Ascending aorta (tissue), 2 donors: ENCODE results near the gene ILK. TPM values are rescaled to one million over a fixed set of nuclear protein-coding genes. Genes with fewer than 3 reads are reported as not detected.
A peak's percentile ranks its signal among the peaks of the same experiment; 100 is the strongest.

Experiments
- DNase-seq, 2 donors: peaks; one replicate each; pipeline ENCODE4 v3.0.0-alpha.2; 2019; ENCODE audit warnings: low spot score in 2 of 2
- H3K27ac ChIP-seq, 2 donors: fragments of 200-600 bp; sonication (generic); one replicate each; pipeline ENCODE4 v1.5.1; 2016 to 2017; ENCODE audit warnings: mild to moderate bottlenecking in 1 of 2
- H3K27me3 ChIP-seq: fragments of 200-600 bp; sonication (generic); one replicate; pipeline ENCODE4 v1.5.1; 2017
- H3K36me3 ChIP-seq, 2 donors: fragments of 200-600 bp; sonication (generic); one replicate each; pipeline ENCODE4 v1.5.1; 2016
- H3K4me1 ChIP-seq, 2 donors: fragments of 200-600 bp; sonication (generic); one replicate each; pipeline ENCODE4 v1.5.1; 2016 to 2017; ENCODE audit warnings: mild to moderate bottlenecking in 1 of 2
- H3K4me3 ChIP-seq, 2 donors: fragments of 200-600 bp; sonication (generic); one replicate each; pipeline ENCODE4 v1.5.1; 2016 to 2017; ENCODE audit warnings: mild to moderate bottlenecking in 1 of 2
- H3K9me3 ChIP-seq, 2 donors: fragments of 200-600 bp; sonication (generic); one replicate each; pipeline ENCODE4 v1.5.1; 2016
- intact Hi-C: fragments of 100-400 bp; cut with DNase I; formaldehyde crosslinking; loops from one replicate; pipeline ENCODE4 v1.15.1; 2023
- total RNA-seq: library from RNA; depleted of rRNA; stranded (reverse); fragments of >200 nt; gene quantifications from one replicate; pipeline ENCODE4 v1.1.0, GENCODE V29; 2016
- TF ChIP-seq, protein P1 (sequence below), 3 experiments: fragments of 200-600 bp in 2 of 3; fragments of 450-650 bp in 1 of 3; sonication (generic) in 2 of 3; IDR thresholded peaks; one replicate each; pipeline ENCODE4 v1.5.1; 2016 to 2019; ENCODE audit warnings: antibody characterized with exemption in 3 of 3, mild to moderate bottlenecking in 1 of 3, moderate library complexity in 1 of 3

The ILK gene
- total RNA-seq, 1 donor from 2014 or later = 183 TPM

GRCh38 chr11:6576471-6577373 is 26.9 kb upstream of the ILK start:
- DNase-seq = no peak
- Histone ChIP-seq H3K4me1 (peaks cover 0 to 6% of the 10 kb centered on the region in 2 donors), H3K9me3 (no peaks in the 10 kb centered on the region), H3K4me3 (no peak overlapping the region), H3K27me3 (no peaks in the 10 kb centered on the region), H3K36me3 (no peaks in the 10 kb centered on the region), H3K27ac (peak overlapping the region; percentile 21 to 41)
- TF ChIP-seq, protein P1, sequence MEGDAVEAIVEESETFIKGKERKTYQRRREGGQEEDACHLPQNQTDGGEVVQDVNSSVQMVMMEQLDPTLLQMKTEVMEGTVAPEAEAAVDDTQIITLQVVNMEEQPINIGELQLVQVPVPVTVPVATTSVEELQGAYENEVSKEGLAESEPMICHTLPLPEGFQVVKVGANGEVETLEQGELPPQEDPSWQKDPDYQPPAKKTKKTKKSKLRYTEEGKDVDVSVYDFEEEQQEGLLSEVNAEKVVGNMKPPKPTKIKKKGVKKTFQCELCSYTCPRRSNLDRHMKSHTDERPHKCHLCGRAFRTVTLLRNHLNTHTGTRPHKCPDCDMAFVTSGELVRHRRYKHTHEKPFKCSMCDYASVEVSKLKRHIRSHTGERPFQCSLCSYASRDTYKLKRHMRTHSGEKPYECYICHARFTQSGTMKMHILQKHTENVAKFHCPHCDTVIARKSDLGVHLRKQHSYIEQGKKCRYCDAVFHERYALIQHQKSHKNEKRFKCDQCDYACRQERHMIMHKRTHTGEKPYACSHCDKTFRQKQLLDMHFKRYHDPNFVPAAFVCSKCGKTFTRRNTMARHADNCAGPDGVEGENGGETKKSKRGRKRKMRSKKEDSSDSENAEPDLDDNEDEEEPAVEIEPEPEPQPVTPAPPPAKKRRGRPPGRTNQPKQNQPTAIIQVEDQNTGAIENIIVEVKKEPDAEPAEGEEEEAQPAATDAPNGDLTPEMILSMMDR (IDR thresholded peaks at IDR 0.05) = no peak
- intact Hi-C loops = no loop called here

GRCh38 chr11:6578134-6578533 is 25.4 kb upstream of the ILK start:
- H3K36me3 ChIP-seq = no peaks in the 10 kb centered on the region
- TF ChIP-seq, protein P1 (IDR thresholded peaks at IDR 0.05) = no peak
- intact Hi-C loops = no loop called here
- no peak overlapping the region for H3K4me3 ChIP-seq
- peaks cover 0 to 2% of the 10 kb centered on the region in 2 donors for H3K4me1 ChIP-seq
- no peaks in the 10 kb centered on the region for H3K27me3 ChIP-seq
- H3K27ac ChIP-seq = no peak overlapping the region
- no peak for DNase-seq
- H3K9me3 ChIP-seq = peaks cover 0 to 4% of the 10 kb centered on the region in 2 donors

GRCh38 chr11:6579681-6580080 is 23.9 kb upstream of the ILK start:
- intact Hi-C loops = no loop called here

GRCh38 chr11:6583584-6583983 is 20.0 kb upstream of the ILK start:
- TF ChIP-seq, protein P1 (IDR thresholded peaks at IDR 0.05) = no peak
- Histone ChIP-seq H3K4me3 (no peak overlapping the region), H3K27ac (no peak overlapping the region), H3K27me3 (no peaks in the 10 kb centered on the region), H3K4me1 (peaks cover 0 to 3% of the 10 kb centered on the region in 2 donors), H3K9me3 (peaks cover 0 to 19% of the 10 kb centered on the region in 2 donors), H3K36me3 (no peaks in the 10 kb centered on the region)
- no peak for DNase-seq
- intact Hi-C loops = no loop called here

More at GRCh38 chr11:6579681-6580080, 23.9 kb upstream of the ILK start:
- Histone ChIP-seq H3K4me3 (no peak overlapping the region), H3K9me3 (peaks cover 0 to 19% of the 10 kb centered on the region in 2 donors), H3K27me3 (no peaks in the 10 kb centered on the region), H3K36me3 (no peaks in the 10 kb centered on the region), H3K4me1 (peaks cover 0 to 2% of the 10 kb centered on the region in 2 donors), H3K27ac (no peak overlapping the region)
- TF ChIP-seq, protein P1 (IDR thresholded peaks at IDR 0.05) = no peak
- no peak for DNase-seq

GRCh38 chr11:6584528-6584927 is 19.0 kb upstream of the ILK start:
- Histone ChIP-seq H3K27ac (no peak overlapping the region), H3K4me3 (no peak overlapping the region), H3K36me3 (no peaks in the 10 kb centered on the region), H3K27me3 (no peaks in the 10 kb centered on the region), H3K4me1 (peaks cover 0 to 3% of the 10 kb centered on the region in 2 donors), H3K9me3 (peaks cover 0 to 19% of the 10 kb centered on the region in 2 donors)
- DNase-seq = no peak
- intact Hi-C loops = no loop called here
- TF ChIP-seq, protein P1 (IDR thresholded peaks at IDR 0.05) = no peak
